Measurements from ENCODE around the gene THOP1. TPM values are rescaled to one million over a fixed set of nuclear protein-coding genes. Genes with fewer than 3 reads are reported as not detected.

THOP1 gene
- total and polyA plus RNA-seq, 2 experiments from 2014 or later: 81.3 to 111 TPM

DNA sequence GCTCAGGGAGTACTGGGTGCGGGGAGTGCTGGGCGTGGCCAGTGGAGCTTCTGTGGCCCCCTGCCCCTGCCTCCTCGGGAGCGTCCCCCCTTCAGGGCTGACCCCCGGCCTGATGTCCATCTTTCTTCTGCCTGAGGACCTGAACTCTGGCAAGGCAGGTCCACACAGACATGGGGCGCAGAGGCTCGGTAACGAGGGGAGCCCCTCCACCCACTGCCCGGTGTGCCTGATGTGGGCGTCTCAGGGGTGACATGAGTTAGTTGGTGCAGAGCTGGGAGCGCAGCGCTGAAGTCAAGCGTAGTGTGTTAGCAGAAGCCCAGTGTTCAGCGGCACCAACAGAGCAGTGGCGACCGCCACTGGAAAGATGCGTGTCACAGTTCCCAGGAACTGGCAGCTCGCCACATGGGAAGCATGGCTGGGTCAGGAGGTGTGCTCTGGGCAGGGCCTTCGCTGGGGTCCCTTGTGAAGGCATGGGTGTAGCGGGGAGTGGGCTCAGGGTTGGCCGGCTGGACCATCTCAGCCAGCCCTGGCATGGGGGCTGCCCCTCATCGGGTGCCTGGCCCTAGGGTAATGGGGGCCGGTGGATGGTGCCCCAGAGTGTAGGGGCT lies 11.5 kb downstream of the THOP1 start:
- Histone ChIP-seq H3K27me3 (no peaks in the 10 kb centered on the region), H3K36me3 (peaks cover 33% of the 10 kb centered on the region), H3K4me1 (ENCODE audit: low read depth) (peaks cover 8% of the 10 kb centered on the region), H3K9me3 (ENCODE audit: low read depth) (no peaks in the 10 kb centered on the region), H3K27ac (no peak overlapping the region), H3K4me3 (no peak overlapping the region)
- TF ChIP-seq, protein P1, sequence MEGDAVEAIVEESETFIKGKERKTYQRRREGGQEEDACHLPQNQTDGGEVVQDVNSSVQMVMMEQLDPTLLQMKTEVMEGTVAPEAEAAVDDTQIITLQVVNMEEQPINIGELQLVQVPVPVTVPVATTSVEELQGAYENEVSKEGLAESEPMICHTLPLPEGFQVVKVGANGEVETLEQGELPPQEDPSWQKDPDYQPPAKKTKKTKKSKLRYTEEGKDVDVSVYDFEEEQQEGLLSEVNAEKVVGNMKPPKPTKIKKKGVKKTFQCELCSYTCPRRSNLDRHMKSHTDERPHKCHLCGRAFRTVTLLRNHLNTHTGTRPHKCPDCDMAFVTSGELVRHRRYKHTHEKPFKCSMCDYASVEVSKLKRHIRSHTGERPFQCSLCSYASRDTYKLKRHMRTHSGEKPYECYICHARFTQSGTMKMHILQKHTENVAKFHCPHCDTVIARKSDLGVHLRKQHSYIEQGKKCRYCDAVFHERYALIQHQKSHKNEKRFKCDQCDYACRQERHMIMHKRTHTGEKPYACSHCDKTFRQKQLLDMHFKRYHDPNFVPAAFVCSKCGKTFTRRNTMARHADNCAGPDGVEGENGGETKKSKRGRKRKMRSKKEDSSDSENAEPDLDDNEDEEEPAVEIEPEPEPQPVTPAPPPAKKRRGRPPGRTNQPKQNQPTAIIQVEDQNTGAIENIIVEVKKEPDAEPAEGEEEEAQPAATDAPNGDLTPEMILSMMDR (IDR thresholded peaks at IDR 0.05; ENCODE audit: low read depth, low read length): no peak
- no peak for DNase-seq (ENCODE audit: low read depth in 1 of 2, low spot score in 1 of 2)

DNA sequence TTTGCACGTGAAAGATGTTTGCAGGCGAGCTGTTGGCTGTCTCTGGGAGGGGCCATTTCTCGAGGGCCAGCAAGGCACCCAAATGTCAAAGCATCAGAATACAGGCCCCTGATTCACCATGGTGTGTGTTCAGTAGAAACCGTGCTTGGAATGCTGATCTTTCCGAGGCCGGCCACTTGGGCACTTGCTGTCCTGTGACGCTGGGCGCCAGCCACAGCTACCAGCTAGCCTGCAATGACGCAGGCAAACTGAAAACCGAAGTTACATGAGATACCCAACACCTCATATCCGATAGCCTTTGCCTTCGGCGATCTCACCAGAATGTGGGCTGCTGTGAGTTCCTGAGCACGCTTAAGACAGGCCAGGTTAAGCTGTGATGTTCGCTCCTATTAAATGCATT lies 12.0 kb downstream of the THOP1 start:
- no peaks in the 10 kb centered on the region for H3K9me3 ChIP-seq (ENCODE audit: low read depth)
- TF ChIP-seq, protein P1 (IDR thresholded peaks at IDR 0.05; ENCODE audit: low read depth, low read length): no peak
- peaks cover 8% of the 10 kb centered on the region for H3K4me1 ChIP-seq (ENCODE audit: low read depth)
- no peak overlapping the region for H3K4me3 ChIP-seq
- no peaks in the 10 kb centered on the region for H3K27me3 ChIP-seq
- peak overlapping the region; percentile 81 for H3K27ac ChIP-seq
- H3K36me3 ChIP-seq: peaks cover 33% of the 10 kb centered on the region
- no peak for DNase-seq (ENCODE audit: low read depth in 1 of 2, low spot score in 1 of 2)

DNA sequence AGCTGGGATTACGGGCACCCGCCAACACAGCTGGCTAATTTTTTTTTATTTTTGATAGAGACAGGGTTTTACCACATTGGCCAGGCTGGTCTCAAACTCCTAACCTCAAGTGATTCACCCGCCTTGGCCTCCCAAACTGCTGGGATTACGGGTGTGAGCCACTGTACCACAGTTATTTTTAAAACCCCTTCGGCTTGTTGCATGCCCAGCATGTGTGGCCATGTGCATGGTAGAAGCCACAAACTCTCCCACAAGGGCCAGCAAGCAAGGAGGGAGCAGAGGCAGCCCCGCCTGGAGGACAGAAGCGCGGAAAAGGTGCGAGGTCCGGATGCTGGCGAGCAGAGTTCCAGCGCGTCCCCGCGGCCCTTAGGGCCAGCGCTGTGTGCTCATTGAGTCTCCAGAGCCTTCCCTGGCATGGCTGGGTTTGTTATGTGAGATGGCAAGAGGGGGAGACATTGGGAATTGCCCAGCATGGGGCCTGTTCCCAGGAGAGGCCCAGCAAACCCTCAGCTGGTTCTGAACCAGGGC lies 12.9 kb downstream of the THOP1 start:
- Histone ChIP-seq H3K27ac (peak overlapping the region; percentile 81), H3K4me1 (ENCODE audit: low read depth) (peaks cover 8% of the 10 kb centered on the region), H3K4me3 (no peak overlapping the region), H3K27me3 (no peaks in the 10 kb centered on the region), H3K9me3 (ENCODE audit: low read depth) (no peaks in the 10 kb centered on the region), H3K36me3 (peaks cover 28% of the 10 kb centered on the region)
- TF ChIP-seq, protein P1 (IDR thresholded peaks at IDR 0.05; ENCODE audit: low read depth, low read length): no peak
- DNase-seq (ENCODE audit: low read depth in 1 of 2, low spot score in 1 of 2): no peak

DNA sequence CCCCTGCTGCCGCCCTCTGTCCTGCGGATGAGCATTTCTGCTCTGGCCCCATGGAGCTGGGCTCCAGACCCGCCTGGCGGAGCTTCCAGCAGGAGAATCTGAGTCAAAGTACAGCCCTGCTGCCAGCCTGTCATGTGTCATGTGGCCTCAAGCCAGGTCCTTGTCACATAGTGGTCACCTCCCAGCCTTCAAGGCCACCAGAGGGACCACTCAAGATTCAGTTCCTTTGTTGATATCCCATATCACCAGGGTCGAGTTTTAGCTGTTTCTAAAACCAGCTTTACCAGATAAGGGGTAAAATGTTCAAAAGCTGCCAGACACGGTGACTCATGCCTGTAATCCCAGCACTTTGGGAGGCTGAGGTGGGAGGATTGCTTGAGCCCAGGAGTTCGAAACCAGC lies 13.4 kb downstream of the THOP1 start:
- DNase-seq (ENCODE audit: low read depth in 1 of 2, low spot score in 1 of 2): peak; percentile 20 to 46
- H3K36me3 ChIP-seq: peaks cover 23% of the 10 kb centered on the region
- H3K27me3 ChIP-seq: no peaks in the 10 kb centered on the region
- no peaks in the 10 kb centered on the region for H3K9me3 ChIP-seq (ENCODE audit: low read depth)
- H3K4me1 ChIP-seq (ENCODE audit: low read depth): peaks cover 8% of the 10 kb centered on the region
- no peak overlapping the region for H3K4me3 ChIP-seq
- TF ChIP-seq, protein P1 (IDR thresholded peaks at IDR 0.05; ENCODE audit: low read depth, low read length): no peak
- peak overlapping the region; percentile 81 for H3K27ac ChIP-seq

DNA sequence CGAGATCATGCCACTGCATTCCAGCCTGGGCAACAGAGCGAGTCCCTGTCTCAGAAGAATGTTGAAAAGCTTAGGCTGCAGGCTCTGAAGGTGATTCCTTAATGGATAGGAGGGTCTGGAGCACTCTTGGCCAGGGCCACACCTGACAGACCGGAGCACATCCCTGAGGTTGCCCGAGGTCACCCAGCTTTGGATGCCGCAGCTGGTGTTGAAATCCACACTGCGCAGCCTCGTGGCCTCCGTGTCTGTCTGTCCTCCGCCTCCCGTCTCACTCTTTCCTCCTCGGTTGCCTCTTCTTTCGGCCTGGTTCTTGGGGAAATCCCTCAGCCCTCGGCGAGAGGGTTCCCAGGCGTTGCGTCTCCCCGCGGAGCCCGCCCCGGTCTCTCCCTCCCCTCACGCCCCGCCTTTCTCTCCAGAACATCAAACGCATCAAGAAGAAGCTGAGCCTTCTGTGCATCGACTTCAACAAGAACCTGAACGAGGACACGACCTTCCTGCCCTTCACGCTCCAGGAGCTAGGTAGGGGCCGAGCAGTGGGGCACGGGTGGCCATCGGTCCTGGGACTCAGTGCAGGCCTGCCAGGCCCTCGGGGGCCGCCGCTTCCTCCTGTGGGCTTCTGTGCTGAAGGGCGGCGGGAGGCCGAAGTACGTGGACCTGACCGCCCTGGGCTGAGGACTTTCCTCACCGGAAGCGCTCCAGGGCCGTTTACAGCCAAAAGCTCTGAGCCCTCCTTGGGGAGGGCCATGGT lies 14.1 kb downstream of the THOP1 start:
- Histone ChIP-seq H3K4me3 (no peak overlapping the region), H3K4me1 (ENCODE audit: low read depth) (peaks cover 8% of the 10 kb centered on the region), H3K9me3 (ENCODE audit: low read depth) (no peaks in the 10 kb centered on the region), H3K27me3 (no peaks in the 10 kb centered on the region), H3K36me3 (peaks cover 22% of the 10 kb centered on the region), H3K27ac (peak overlapping the region; percentile 81)
- no peak for DNase-seq (ENCODE audit: low read depth in 1 of 2, low spot score in 1 of 2)
- TF ChIP-seq, protein P1 (IDR thresholded peaks at IDR 0.05; ENCODE audit: low read depth, low read length): no peak

All from cardiac muscle cell (in vitro differentiated cells and primary cell).